Esophagus squamous epithelium (tissue), 5 donors: ENCODE data around the gene ERG. TPM values are rescaled to one million over a fixed set of nuclear protein-coding genes. Genes with fewer than 3 reads are reported as not detected.

Source experiments
- DNase-seq: peaks from one replicate; lab custom pipeline; 2025; lab: John Stamatoyannopoulos, UW
- H3K27ac ChIP-seq, 4 donors: fragments of 200-600 bp; sonication (generic); one replicate each; pipeline ENCODE4 v1.5.1; 2016 to 2019; ENCODE audit warnings: mild to moderate bottlenecking in 1 of 4
- H3K27me3 ChIP-seq, 4 donors: fragments of 200-600 bp; sonication (generic); 1 replicate in 3 of 4; 2 replicates in 1 of 4; pipeline versions ENCODE4 v1.5.1 to v1.6.0; 2017 to 2021; ENCODE audit warnings: antibody characterized with exemption in 1 of 4
- H3K36me3 ChIP-seq, 3 donors: fragments of 200-600 bp; sonication (generic); one replicate each; pipeline ENCODE4 v1.5.1; 2016 to 2019
- H3K4me1 ChIP-seq, 3 donors: fragments of 200-600 bp; sonication (generic); one replicate each; pipeline ENCODE4 v1.5.1; 2017 to 2019
- H3K4me3 ChIP-seq, 4 donors: fragments of 200-600 bp; sonication (generic); 1 replicate in 3 of 4; 2 replicates in 1 of 4; pipeline ENCODE4 v1.5.1; 2016 to 2019; ENCODE audit warnings: mild to moderate bottlenecking in 2 of 4, moderate library complexity in 1 of 4
- H3K9me3 ChIP-seq, 3 donors: fragments of 200-600 bp; sonication (generic); one replicate each; pipeline ENCODE4 v1.5.1; 2016 to 2019
- CTCF ChIP-seq, 6 experiments: fragments of 450-650 bp in 4 of 6; fragments of 200-600 bp in 2 of 6; sonication (generic) in 2 of 6; IDR thresholded peaks; one replicate each; pipeline ENCODE4 v1.5.1; 2016 to 2019; ENCODE audit warnings: antibody characterized with exemption in 6 of 6, mild to moderate bottlenecking in 4 of 6, moderate library complexity in 4 of 6
- POLR2A ChIP-seq, 4 donors: fragments of 450-650 bp; IDR thresholded peaks; one replicate each; pipeline ENCODE4 v1.6.1; 2017; ENCODE audit warnings: antibody characterized with exemption in 4 of 4, mild to moderate bottlenecking in 4 of 4, moderate library complexity in 3 of 4
- WGBS, 2 donors: methylation state at CpG; one replicate each; pipeline ENCODE4 v1.1.5; 2018; 5-methylcytosine and 5-hydroxymethylcytosine counted together
- intact Hi-C: fragments of 100-400 bp; cut with DNase I; formaldehyde crosslinking; loops from one replicate; pipeline ENCODE4 v1.15.0; 2022
- total RNA-seq, 4 donors: library from RNA; depleted of rRNA; stranded (reverse); fragments of >200 nt; gene quantifications; one replicate each; pipeline ENCODE4 v1.1.0, GENCODE V29; 2016
- donor health status: DM: yes; HTN: yes; CAD: no.

The ERG gene
- total RNA-seq, 4 donors from 2014 or later = 2.5 to 10.9 (median 8.4) TPM

- no peaks in the 10 kb centered on the region for H3K27me3 ChIP-seq
- no peak for DNase-seq
- intact Hi-C loops = no loop called here
- H3K9me3 ChIP-seq = no peaks in the 10 kb centered on the region
- H3K4me1 ChIP-seq = peaks cover 0 to 20% (median 6%) of the 10 kb centered on the region in 3 donors
- H3K4me3 ChIP-seq = no peak overlapping the region
- WGBS, 2 donors = 75 to 84% methylated on average over 6 of the region's 6 CpGs
- H3K27ac ChIP-seq = no peak overlapping the region
- no peaks in the 10 kb centered on the region for H3K36me3 ChIP-seq
- no peak for TF ChIP-seq CTCF (IDR thresholded peaks at IDR 0.05)
- TF ChIP-seq POLR2A (IDR thresholded peaks at IDR 0.05) = no peak
Measured at GRCh38 chr21:38444691-38445090, 53.6 kb downstream of the ERG start.

DNA sequence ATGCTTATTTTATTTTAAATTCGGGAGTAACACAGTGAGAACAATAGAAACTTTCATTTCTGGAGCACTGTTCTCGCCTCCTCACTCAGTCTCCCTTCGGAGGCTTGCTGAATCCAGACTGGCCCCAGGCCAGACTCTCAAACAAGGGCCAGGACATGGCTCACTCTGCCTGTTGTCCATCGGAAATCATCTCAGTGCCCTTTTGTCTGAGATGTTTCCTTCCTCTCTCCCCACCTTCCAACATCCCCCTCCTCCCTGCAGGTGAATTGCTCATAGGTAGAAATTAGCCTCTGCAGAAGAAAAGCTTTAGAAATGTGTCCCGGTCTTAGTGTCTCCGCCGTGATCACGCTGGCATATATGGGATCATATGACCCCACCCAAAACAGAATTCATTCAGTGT is 55.2 kb downstream of the ERG start:
- peaks cover 0 to 6% (median 0%) of the 10 kb centered on the region in 3 donors for H3K4me1 ChIP-seq
- intact Hi-C loops = no loop called here
- no peaks in the 10 kb centered on the region for H3K36me3 ChIP-seq
- H3K4me3 ChIP-seq = no peak overlapping the region
- H3K27me3 ChIP-seq = no peaks in the 10 kb centered on the region
- TF ChIP-seq POLR2A (IDR thresholded peaks at IDR 0.05) (no peak), CTCF (IDR thresholded peaks at IDR 0.05) (no peak)
- H3K9me3 ChIP-seq = no peaks in the 10 kb centered on the region
- H3K27ac ChIP-seq = no peak overlapping the region
- DNase-seq = no peak
- WGBS, 2 donors = 62 to 67% methylated on average over 8 of the region's 8 CpGs

DNA sequence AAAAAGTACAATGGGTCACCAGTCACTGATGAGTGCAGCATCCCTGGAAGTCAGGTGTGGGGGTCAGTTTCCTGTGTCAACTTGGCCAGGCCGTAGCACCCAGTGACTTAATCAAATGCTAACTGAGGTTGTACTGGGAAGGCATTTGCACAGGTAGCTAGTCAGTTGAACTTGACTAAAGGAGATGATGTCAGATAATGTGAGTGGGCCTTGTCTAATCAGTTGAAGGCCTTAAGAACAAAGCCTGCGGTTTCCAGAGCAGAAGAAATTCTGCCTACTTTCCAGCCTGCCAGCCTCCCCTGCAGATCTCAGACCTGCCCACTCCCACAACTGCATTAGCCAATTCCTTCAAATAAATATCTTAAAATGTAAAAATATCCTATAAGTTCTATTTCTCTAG is 57.1 kb downstream of the ERG start:
- no peak for DNase-seq
- TF ChIP-seq POLR2A (IDR thresholded peaks at IDR 0.05) = no peak
- TF ChIP-seq CTCF (IDR thresholded peaks at IDR 0.05) = no peak
- H3K36me3 ChIP-seq = no peaks in the 10 kb centered on the region
- intact Hi-C loops = no loop called here
- no peaks in the 10 kb centered on the region for H3K9me3 ChIP-seq
- no peaks in the 10 kb centered on the region for H3K4me1 ChIP-seq
- no peak overlapping the region for H3K27ac ChIP-seq
- H3K4me3 ChIP-seq = no peak overlapping the region
- H3K27me3 ChIP-seq = no peaks in the 10 kb centered on the region
- 86 to 100% methylated on average over 1 to 2 of the region's 2 CpGs for WGBS, 2 donors

- Histone ChIP-seq H3K36me3 (no peaks in the 10 kb centered on the region), H3K4me3 (no peak overlapping the region), H3K27me3 (no peaks in the 10 kb centered on the region), H3K4me1 (peaks cover 0 to 3% (median under 1%) of the 10 kb centered on the region in 3 donors), H3K27ac (no peak overlapping the region), H3K9me3 (no peaks in the 10 kb centered on the region)
- intact Hi-C loops = no loop called here
- no peak for DNase-seq
- WGBS, 2 donors = 20 to 42% methylated on average over 2 of the region's 5 CpGs
- TF ChIP-seq CTCF (IDR thresholded peaks at IDR 0.05) (no peak), POLR2A (IDR thresholded peaks at IDR 0.05) (no peak)
Measured at GRCh38 chr21:38440746-38441145, 57.5 kb downstream of the ERG start.

GRCh38 chr21:38439957-38440356 is 58.3 kb downstream of the ERG start:
- Histone ChIP-seq H3K4me3 (no peak overlapping the region), H3K9me3 (no peaks in the 10 kb centered on the region), H3K27ac (no peak overlapping the region), H3K36me3 (no peaks in the 10 kb centered on the region), H3K27me3 (no peaks in the 10 kb centered on the region), H3K4me1 (peaks cover 0 to 11% (median 5%) of the 10 kb centered on the region in 3 donors)
- 69 to 77% methylated on average over 4 to 5 of the region's 5 CpGs for WGBS, 2 donors
- DNase-seq = no peak
- intact Hi-C loops = no loop called here
- TF ChIP-seq POLR2A (IDR thresholded peaks at IDR 0.05) = no peak
- TF ChIP-seq CTCF (IDR thresholded peaks at IDR 0.05) = no peak
